Endothelial cell of umbilical vein (primary cell): ENCODE results near the gene MTREX. TPM values are rescaled to one million over a fixed set of nuclear protein-coding genes. Genes with fewer than 3 reads are reported as not detected.

Experiments
- BruUV-seq: library from RNA; stranded (reverse); fragments of 400-500 nt; replicated peaks from 2 replicates; lab custom pipeline; 2021; lab: Mats Ljungman, UMichigan
- CTCF ChIA-PET: fragments of 300-600, 350-600 bp; sonication (Branson Sonifier 250); formaldehyde crosslinking; loops from one replicate; lab custom pipeline; 2021; ENCODE audit warnings: antibody characterized with exemption, inconsistent platforms; lab: Charles Lee
- POLR2A ChIA-PET: fragments of 300-600, 350-600 bp; sonication (Branson Sonifier 250); formaldehyde crosslinking; loops from one replicate; lab custom pipeline; 2021; ENCODE audit warnings: antibody characterized with exemption, inconsistent platforms; lab: Charles Lee
- DNase-seq: peaks from one replicate; pipeline ENCODE4 v3.0.0-alpha.2; 2011; ENCODE audit warnings: low read depth, low spot score
- FAIRE-seq: peaks from 2 replicates; lab custom pipeline; 2011; peaks lifted over from hg19 to GRCh38; lab: Jason Lieb, UNC
- H2AFZ ChIP-seq: 2 replicates; pipeline ENCODE4 v1.6.0; 2012; ENCODE audit warnings: low read depth, low read length, control low read depth, inconsistent platforms
- H3K27ac ChIP-seq: 2 replicates; pipeline ENCODE4 v1.5.1; 2011; ENCODE audit warnings: low read depth, mild to moderate bottlenecking, control low read depth, low read length, moderate library complexity; ENCODE audit not compliant: insufficient read depth
- H3K27me3 ChIP-seq, 2 experiments: 2 replicates each; pipeline versions ENCODE4 v1.6.0 to v1.6.1; 2011; ENCODE audit warnings: low read length in 2 of 2, mixed read lengths in 1 of 2; ENCODE audit not compliant: control insufficient read depth in 2 of 2, insufficient read depth in 2 of 2
- H3K36me3 ChIP-seq, 2 experiments: 2 replicates in 1 of 2; 3 replicates in 1 of 2; pipeline ENCODE4 v1.5.1; 2011; ENCODE audit warnings: low read length in 2 of 2, mild to moderate bottlenecking in 1 of 2, moderate library complexity in 1 of 2; ENCODE audit not compliant: control insufficient read depth in 2 of 2, insufficient read depth in 2 of 2; ENCODE audit errors: extremely low read depth in 1 of 2
- H3K4me1 ChIP-seq: 3 replicates; pipeline ENCODE4 v1.5.1; 2011; ENCODE audit warnings: mild to moderate bottlenecking, low read length; ENCODE audit not compliant: control insufficient read depth, insufficient read depth; ENCODE audit errors: extremely low read depth
- H3K4me2 ChIP-seq: 2 replicates; pipeline ENCODE4 v1.6.1; 2011; ENCODE audit warnings: low read length, control low read depth, mixed read lengths; ENCODE audit not compliant: insufficient read depth
- H3K4me3 ChIP-seq, 3 experiments: fragments of 200-600 bp in 1 of 3; sonication (generic), shearing (Covaris generic) in 1 of 3; replicated peaks in 1 of 3; 2 replicates each; pipeline ENCODE4 v1.5.1; 2011 to 2016; ENCODE audit warnings: control low read depth in 3 of 3, low read length in 3 of 3, mild to moderate bottlenecking in 2 of 3, inconsistent platforms in 1 of 3, low read depth in 1 of 3, moderate library complexity in 1 of 3; ENCODE audit not compliant: insufficient read depth in 1 of 3
- H3K79me2 ChIP-seq: 2 replicates; pipeline ENCODE4 v1.6.0; 2012; ENCODE audit warnings: low read length, inconsistent platforms; ENCODE audit not compliant: control insufficient read depth, insufficient read depth
- H3K9ac ChIP-seq: replicated peaks from 2 replicates; pipeline ENCODE3; 2011; ENCODE audit warnings: low read length, control low read depth; ENCODE audit not compliant: insufficient read depth; ENCODE audit errors: extremely low read depth
- H3K9me1 ChIP-seq: replicated peaks from 3 replicates; pipeline ENCODE4 v1.6.0; 2011; ENCODE audit warnings: mild to moderate bottlenecking, low read length; ENCODE audit not compliant: control insufficient read depth, insufficient read depth; ENCODE audit errors: extremely low read depth
- H3K9me3 ChIP-seq: replicated peaks from 2 replicates; pipeline ENCODE4 v1.5.1; 2012; ENCODE audit warnings: low read length, inconsistent platforms; ENCODE audit not compliant: control insufficient read depth, insufficient read depth
- H4K20me1 ChIP-seq: replicated peaks from 2 replicates; pipeline ENCODE3; 2011; ENCODE audit warnings: mild to moderate bottlenecking, low read length; ENCODE audit not compliant: control insufficient read depth, insufficient read depth; ENCODE audit errors: extremely low read depth
- CTCF ChIP-seq, 2 donors: IDR thresholded peaks; 1 replicate in 1 of 2; 2 replicates in 1 of 2; pipeline ENCODE4 v1.5.1; 2011; ENCODE audit warnings: low read length in 2 of 2, mild to moderate bottlenecking in 2 of 2, moderate library complexity in 2 of 2, control low read depth in 1 of 2, inconsistent platforms in 1 of 2, low read depth in 1 of 2; ENCODE audit not compliant: insufficient read depth in 1 of 2; ENCODE audit errors: extremely low read depth in 1 of 2
- EZH2 ChIP-seq: IDR thresholded peaks from 2 replicates; pipeline ENCODE4 v1.6.1; 2012; ENCODE audit warnings: borderline replicate concordance, low read depth, mild to moderate bottlenecking, moderate library complexity, low read length, inconsistent platforms; ENCODE audit not compliant: severe bottlenecking
- FOS ChIP-seq: IDR thresholded peaks from 2 replicates; pipeline ENCODE4 v1.6.1; 2011; ENCODE audit warnings: mild to moderate bottlenecking, low read length, moderate library complexity, borderline replicate concordance; ENCODE audit not compliant: insufficient read depth
- GATA2 ChIP-seq: IDR thresholded peaks from 2 replicates; pipeline ENCODE4 v1.7.0; 2011; ENCODE audit warnings: low read depth, mild to moderate bottlenecking, moderate library complexity, mixed read lengths, low read length; ENCODE audit not compliant: insufficient read length, insufficient read depth
- JUN ChIP-seq: IDR thresholded peaks from 2 replicates; pipeline ENCODE4 v1.6.1; 2011; ENCODE audit warnings: borderline replicate concordance, low read depth; ENCODE audit not compliant: insufficient read length, insufficient read depth
- MAX ChIP-seq: IDR thresholded peaks from 2 replicates; pipeline ENCODE4 v1.6.1; 2011; ENCODE audit not compliant: insufficient read depth, insufficient read length
- MYC ChIP-seq: IDR thresholded peaks from one replicate; pipeline ENCODE4 v1.6.1; 2011; ENCODE audit warnings: mild to moderate bottlenecking, low read depth, low read length
- POLR2A ChIP-seq: IDR thresholded peaks from 2 replicates; pipeline ENCODE4 v1.6.1; 2012; ENCODE audit warnings: low read depth, mild to moderate bottlenecking, control low read depth, low read length
- POLR2AphosphoS5 ChIP-seq: IDR thresholded peaks from 2 replicates; pipeline ENCODE4 v1.6.1; 2012; ENCODE audit warnings: low read depth, mild to moderate bottlenecking, control low read depth, low read length, moderate library complexity; ENCODE audit not compliant: insufficient read depth
- dilution Hi-C: fragments of 300-500 bp; cut with MboI; formaldehyde crosslinking; loops from one replicate; pipeline ENCODE4 v1.15.0; 2019; ENCODE audit warnings: low sequenced_read_pairs; ENCODE audit not compliant: extremely low pct_ligation_motif_present
- intact Hi-C: fragments of 100-400 bp; cut with micrococcal nuclease; formaldehyde crosslinking; loops from one replicate; pipeline ENCODE4 v1.10.0; 2022
- polyA plus RNA-seq, 4 experiments: library from polyadenylated mRNA; depleted of rRNA in 3 of 4; stranded (reverse) in 3 of 4; unstranded in 1 of 4; fragments of >200 nt; gene quantifications; 2 replicates each; pipeline versions ENCODE4 v1.2.1 to v1.2.3, GENCODE V29; 2011 to 2012; ENCODE audit warnings: missing spikeins in 1 of 4
- total RNA-seq: library from RNA; stranded (reverse); gene quantifications from 2 replicates; pipeline ENCODE4 v1.2.3, GENCODE V29; 2021

MTREX gene
- total and polyA plus RNA-seq, 2 donors (not counting 3 experiments of a cell fraction or from before 2014, with no cell fraction given), result 9.8 to 76.3 TPM

- peaks cover 0 to 2% of the 10 kb centered on the region in 2 experiments for H3K36me3 ChIP-seq
- intact Hi-C loops, result no loop called here
Observed at GRCh38 chr5:55387865-55388264, 80.1 kb downstream of the MTREX start.

More at GRCh38 chr5:55387865-55388264, 80.1 kb downstream of the MTREX start:
- Histone ChIP-seq H4K20me1 (no peaks in the 10 kb centered on the region), H3K4me3 (no peak overlapping the region), H3K4me1 (peaks cover 10% of the 10 kb centered on the region), H3K4me2 (no peak overlapping the region), H2AFZ (no peak overlapping the region), H3K9me3 (no peaks in the 10 kb centered on the region), H3K9ac (no peak overlapping the region), H3K27me3 (no peaks in the 10 kb centered on the region), H3K9me1 (peaks cover 2% of the 10 kb centered on the region), H3K79me2 (peaks cover 3% of the 10 kb centered on the region), H3K27ac (no peak overlapping the region)
- ChIA-PET CTCF (interaction anchor here (0.8 to 1.0 kb wide), 3 partner anchors 11 to 304 kb away, joined by 3 read pairs; no protein-coding TSS in a partner anchor), POLR2A (no interaction called here)
- TF ChIP-seq MAX, result no peak
- TF ChIP-seq FOS, result no peak
- no peak for TF ChIP-seq POLR2AphosphoS5
- TF ChIP-seq CTCF (IDR thresholded peaks at IDR 0.05; ENCODE audit: extremely low read depth in 1 of 2, insufficient read depth in 1 of 2, low read depth in 1 of 2, low read length in 2 of 2), result no peak
- TF ChIP-seq JUN, result no peak
- no peak for TF ChIP-seq GATA2
- no peak for TF ChIP-seq POLR2A
- TF ChIP-seq MYC, result no peak
- TF ChIP-seq EZH2, result no peak
- no peak for FAIRE-seq
- BruUV-seq, result no TSS peak
- DNase-seq, result no peak
- dilution Hi-C loops, result no loop called here
